Urothelium cell line (cell line): ENCODE results near the gene DACH2.
A peak's percentile ranks its signal among the peaks of the same experiment; 100 is the strongest.

ENCODE experiments used
- DNase-seq: peaks from one replicate; pipeline ENCODE4 v3.0.0; 2011; ENCODE audit warnings: low spot score, mixed read lengths
- FAIRE-seq: peaks from 2 replicates; lab custom pipeline; 2011; peaks lifted over from hg19 to GRCh38; lab: Jason Lieb, UNC

Gene DACH2

DNA sequence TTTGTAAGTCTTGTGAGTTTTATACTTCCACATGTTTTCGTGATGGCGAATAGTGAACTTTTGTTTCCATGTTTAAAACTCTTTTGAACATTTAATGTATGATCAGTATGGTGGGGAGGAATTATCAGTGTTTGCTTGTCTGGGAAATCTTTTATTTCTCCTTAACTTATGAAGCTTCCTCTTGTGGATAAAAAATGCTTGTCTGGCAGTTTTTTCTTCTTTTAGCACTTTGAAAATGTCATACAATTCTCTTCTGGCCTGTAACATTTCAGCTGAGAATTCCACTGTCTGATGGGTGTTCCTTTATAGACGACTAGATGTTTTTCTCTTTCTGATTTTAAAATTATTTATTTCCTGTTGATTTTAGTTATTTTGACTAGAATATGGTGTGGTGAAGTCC lies 576.0 kb downstream of the DACH2 start:
- DNase-seq (no peak), FAIRE-seq (no peak)

DNA sequence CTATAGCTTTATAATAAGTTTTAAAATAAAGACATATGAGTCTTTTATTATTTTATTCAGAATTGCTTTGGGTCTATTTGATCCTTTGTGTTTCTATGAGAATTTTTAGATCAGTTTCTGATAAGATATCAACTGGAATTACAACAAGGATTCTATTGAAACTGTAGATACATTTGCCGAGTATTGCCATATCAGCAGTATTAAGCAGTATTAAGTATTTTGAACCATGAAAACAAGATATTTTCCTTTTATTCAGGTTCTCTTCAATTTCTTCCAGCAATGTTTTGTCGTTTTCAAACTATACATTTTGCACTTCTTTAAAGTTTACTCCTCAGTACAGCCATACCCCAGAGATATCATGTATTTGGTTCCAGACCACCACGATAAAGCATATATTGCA lies 598.8 kb downstream of the DACH2 start:
- DNase-seq (no peak), FAIRE-seq (no peak)

DNA sequence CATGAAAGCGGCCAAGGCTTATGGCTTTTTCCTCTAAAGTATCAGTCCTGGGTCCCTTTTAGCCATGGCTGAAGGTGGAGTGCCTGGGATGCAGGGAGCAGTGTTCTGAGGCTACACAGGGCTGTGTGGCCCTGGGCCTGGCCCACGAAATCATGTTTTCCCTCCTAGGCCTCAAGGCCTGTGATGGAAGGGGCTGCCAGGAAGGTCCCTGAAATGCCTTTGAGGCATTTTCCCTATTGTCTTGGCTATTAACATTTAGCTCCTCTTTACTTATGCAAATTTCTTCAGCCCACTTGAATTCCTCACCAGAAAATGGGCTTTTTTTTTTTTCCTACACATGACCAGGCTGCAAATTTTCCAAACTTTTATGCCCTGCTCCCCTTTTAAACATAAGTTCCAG lies 657.0 kb downstream of the DACH2 start:
- FAIRE-seq (no peak), DNase-seq (no peak)

DNA sequence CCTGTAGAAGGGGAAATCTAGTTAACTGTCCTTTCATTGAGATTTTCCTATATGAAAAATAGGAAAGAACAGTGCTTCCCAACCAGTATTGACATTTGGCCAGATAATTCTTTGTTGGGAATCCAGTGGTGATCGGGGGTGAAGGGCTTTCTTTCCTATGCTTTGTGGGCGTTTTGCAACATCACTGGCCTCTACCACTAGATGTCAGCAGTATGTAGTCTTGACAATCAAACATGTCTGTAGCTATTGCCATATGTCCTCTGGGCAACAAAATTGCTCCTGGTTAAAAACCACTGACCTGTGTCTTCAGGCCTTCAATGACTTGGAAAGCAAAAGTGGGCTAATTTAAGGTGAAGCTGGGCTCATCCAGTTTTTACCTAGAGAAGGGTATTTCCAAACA lies 658.5 kb downstream of the DACH2 start:
- FAIRE-seq (no peak), DNase-seq (peak; percentile 5)

DNA sequence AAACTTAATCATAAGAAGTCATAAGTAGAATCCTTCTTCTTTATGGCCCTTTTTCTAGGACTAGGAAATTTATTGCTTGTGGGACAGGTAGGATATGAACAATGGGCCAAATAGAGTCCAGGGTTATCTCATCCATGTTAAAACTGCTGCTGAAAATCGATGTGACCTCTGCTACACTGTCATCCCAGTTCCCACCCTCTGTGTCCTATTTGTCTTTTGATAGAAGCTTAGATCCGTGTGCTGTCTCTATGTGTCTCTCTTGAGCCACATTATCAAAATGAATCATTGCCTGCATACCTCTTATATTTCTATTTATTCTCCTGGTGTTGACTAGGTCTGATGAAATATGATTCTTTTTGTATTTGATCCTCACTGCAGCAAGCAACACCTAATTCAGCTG lies 661.4 kb downstream of the DACH2 start:
- DNase-seq, result no peak
- FAIRE-seq, result no peak

DNA sequence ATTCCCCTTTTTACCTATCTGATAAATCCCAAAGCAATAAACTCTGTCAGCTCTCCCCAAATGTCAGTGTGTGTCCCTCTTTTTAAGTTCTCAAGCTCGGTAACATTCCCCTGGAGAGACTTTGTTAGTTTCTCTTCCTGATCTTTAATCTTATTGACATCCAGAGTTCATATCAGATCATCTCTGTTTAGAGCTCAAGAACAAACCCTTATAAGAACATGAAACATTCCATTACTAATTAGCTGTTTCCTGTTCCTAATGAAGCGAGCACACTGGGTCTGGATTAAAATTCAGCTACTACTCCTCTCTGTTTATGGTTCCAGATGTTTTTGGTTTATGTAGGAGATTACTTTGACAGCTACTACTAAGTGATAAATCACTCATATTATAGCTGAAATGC lies 681.5 kb downstream of the DACH2 start:
- FAIRE-seq, result no peak

DNA sequence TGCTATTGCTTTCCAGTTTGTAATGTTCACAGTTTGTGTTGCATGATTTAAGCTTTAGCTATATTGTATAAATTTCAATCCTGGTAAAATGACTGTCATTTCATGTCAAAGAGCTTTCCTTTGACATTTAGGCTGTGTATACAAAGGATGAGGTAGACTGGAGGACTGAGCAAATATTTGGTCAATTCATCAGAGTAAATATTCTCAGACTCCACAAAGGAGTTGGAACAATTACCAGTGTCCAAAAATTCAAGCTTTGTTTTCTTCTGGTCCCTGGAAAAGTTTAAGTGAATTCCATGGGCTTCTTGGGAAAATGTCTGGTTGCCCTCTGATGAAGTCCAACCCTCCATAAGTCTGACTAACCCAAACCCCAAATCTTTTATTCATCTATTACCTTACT lies 682.4 kb downstream of the DACH2 start:
- FAIRE-seq (no peak), DNase-seq (no peak)

More for the DNA sequence above, 681.5 kb downstream of the DACH2 start:
- no peak for DNase-seq

DNA sequence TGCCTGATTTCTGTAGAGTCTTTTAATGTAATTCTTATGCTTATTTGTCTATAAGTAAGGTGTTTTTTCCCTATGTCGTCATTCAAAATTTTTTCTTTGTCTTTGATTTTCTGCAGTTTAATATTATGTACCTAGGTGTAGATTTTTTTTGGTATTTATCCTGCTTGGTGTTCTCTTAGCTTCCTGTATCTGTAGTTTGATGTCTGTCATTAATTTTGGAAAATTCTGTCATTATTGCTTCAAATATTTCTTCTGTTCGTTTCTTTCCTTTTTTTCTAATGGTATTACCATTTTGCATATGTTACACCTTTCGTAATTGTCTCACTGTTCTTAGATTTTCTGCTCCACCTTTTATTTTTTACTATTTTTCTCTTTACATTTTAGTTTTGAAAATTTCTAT lies 696.9 kb downstream of the DACH2 start:
- no peak for FAIRE-seq
- DNase-seq, result no peak
